AG04449 (cell line): ENCODE measurements around the gene CREB3L2.

Source experiments
- CTCF ChIA-PET: fragments of 350-600 bp; formaldehyde crosslinking; extraction: SDS; loops from one replicate; lab custom pipeline; 2021; ENCODE audit warnings: antibody characterized with exemption; lab: Yijun Ruan, JAX
- POLR2A ChIA-PET: fragments of 400-600, 350-600 bp; formaldehyde crosslinking; extraction: SDS; loops from one replicate; lab custom pipeline; 2020; ENCODE audit warnings: antibody characterized with exemption, inconsistent platforms; lab: Yijun Ruan, JAX
- DNase-seq: peaks from one replicate; pipeline ENCODE4 v3.0.0-alpha.2; 2010; ENCODE audit warnings: low read depth, low spot score
- H3K4me3 ChIP-seq: 2 replicates; pipeline ENCODE4 v1.5.1; 2011; ENCODE audit warnings: low read depth, mild to moderate bottlenecking, control low read depth, low read length
- TF ChIP-seq, protein P1 (sequence below): IDR thresholded peaks from one replicate; pipeline ENCODE4 v1.5.1; 2011; ENCODE audit warnings: mild to moderate bottlenecking, moderate library complexity, low read length, control low read depth, inconsistent platforms; ENCODE audit not compliant: insufficient read depth; ENCODE audit errors: missing control alignments

Gene CREB3L2

DNA sequence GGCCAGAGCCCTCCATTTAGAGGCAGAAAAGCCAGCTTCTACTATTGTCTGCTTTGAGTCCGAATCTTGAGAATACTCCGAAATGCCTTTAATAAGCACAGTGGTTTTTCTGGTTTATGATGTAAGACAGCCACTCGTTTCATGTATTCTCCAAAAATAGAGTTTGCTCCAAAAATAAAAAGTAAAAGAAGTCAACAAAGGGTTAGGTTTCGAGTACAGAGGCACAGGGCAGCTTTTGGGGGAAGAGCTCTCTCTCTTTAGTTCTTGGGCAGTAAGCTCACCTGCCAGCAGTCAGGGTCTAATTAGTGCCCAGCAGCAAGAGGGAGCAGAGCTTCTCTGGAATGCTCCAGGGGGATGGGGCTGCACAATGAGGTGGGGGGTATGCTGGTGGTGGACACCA, 20.2 kb downstream of the CREB3L2 start:
- POLR2A ChIA-PET: interaction anchor here (1.0 kb wide), 1 partner anchor 100 kb away, joined by 3 read pairs; no protein-coding TSS in a partner anchor
- CTCF ChIA-PET: interaction anchor here (1.0 to 6.2 kb wide), 3 partner anchors 8 to 22 kb away, joined by 5 to 38 read pairs (median 9); partner anchors contain the start of gene CREB3L2
- DNase-seq: no peak
- TF ChIP-seq, protein P1, sequence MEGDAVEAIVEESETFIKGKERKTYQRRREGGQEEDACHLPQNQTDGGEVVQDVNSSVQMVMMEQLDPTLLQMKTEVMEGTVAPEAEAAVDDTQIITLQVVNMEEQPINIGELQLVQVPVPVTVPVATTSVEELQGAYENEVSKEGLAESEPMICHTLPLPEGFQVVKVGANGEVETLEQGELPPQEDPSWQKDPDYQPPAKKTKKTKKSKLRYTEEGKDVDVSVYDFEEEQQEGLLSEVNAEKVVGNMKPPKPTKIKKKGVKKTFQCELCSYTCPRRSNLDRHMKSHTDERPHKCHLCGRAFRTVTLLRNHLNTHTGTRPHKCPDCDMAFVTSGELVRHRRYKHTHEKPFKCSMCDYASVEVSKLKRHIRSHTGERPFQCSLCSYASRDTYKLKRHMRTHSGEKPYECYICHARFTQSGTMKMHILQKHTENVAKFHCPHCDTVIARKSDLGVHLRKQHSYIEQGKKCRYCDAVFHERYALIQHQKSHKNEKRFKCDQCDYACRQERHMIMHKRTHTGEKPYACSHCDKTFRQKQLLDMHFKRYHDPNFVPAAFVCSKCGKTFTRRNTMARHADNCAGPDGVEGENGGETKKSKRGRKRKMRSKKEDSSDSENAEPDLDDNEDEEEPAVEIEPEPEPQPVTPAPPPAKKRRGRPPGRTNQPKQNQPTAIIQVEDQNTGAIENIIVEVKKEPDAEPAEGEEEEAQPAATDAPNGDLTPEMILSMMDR: no peak
- H3K4me3 ChIP-seq: no peak overlapping the region

DNA sequence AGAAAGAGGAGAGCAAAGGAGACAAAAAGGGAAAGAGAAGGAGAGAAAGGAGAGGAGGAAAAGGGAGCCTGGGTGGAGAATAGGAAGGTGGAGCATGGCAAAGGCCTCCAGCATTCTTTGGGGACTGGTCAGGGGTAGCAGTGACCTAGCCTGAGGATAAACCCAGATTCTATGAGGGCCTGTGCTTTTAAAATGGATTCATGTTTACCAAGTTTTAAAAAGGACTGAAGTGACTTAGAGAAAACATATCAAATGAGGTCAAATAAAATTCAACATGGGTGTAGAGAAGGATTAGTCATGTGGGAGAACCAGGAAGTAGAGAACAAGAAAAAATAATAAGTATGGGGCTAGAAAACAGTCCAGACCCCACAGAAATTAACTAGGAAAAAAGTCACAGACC, 20.7 kb downstream of the CREB3L2 start:
- DNase-seq: no peak
- no peak overlapping the region for H3K4me3 ChIP-seq
- TF ChIP-seq, protein P1: no peak
- ChIA-PET CTCF (interaction anchor here (2.1 to 6.2 kb wide), 2 partner anchors 8 to 22 kb away, joined by 9 to 38 read pairs; partner anchors contain the start of gene CREB3L2), POLR2A (interaction anchor here (1.0 kb wide), 1 partner anchor 99 kb away, joined by 3 read pairs; no protein-coding TSS in a partner anchor)

DNA sequence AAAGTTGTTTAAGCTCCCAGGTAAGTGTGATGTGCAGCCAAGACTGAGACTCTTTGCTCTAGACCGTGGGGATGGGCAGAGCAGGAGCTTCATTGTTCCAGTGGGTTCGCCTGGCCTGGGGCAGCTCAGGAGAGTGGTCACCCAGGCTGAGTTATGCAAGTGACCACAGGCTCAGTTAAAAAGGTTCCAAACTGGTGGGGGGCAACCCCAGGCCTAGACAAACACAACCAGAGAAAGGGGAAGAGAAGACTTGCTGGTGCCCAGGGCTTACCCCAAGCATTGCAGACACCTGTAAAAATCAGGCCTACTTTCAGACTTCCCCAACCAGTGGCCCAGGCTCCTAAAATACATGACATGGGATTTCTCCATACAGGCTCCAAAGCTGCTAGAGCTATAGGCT, 21.6 kb downstream of the CREB3L2 start:
- ChIA-PET CTCF (interaction anchor here (0.6 to 6.2 kb wide), 5 partner anchors 9 to 23 kb away, joined by 3 to 38 read pairs (median 3); partner anchors contain the start of gene CREB3L2), POLR2A (no interaction called here)
- H3K4me3 ChIP-seq: no peak overlapping the region
- no peak for DNase-seq
- TF ChIP-seq, protein P1: no peak

DNA sequence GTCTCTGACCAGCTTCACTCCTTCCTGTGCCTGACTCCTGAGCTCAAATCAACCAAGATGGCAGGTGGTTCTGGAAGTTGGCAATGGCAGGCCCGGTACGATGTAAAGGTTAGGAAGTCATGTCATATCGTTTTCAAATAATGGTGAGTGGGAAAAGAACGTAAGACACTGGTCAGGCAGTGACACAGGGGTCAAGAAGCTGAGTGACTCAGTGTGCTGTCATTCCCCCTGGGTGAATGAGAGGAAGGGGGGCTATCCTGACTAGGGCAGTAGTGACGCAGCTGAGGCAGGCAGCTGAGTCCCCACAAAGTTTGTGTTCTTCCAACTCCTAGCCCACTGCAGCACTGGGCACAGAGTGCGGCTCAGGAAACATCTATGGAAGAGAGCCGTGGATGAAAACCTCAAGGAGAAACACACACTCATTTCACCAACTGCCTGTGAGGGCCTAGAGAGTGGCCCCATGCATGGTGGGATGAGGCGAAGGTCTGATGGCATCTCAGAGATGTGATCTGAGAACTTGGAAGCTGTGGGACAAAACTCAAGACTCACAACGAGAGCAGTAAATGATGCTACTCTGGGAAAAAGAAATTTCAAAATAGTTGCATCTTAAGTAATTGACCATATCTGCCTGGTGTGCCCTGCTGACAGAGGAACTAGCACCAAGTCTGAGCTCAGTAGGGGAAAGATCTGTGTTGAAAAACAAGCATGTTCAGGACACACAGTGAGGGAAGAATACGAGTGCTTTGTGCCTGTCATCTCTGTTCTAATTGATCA, 23.2 kb downstream of the CREB3L2 start:
- no peak overlapping the region for H3K4me3 ChIP-seq
- TF ChIP-seq, protein P1: no peak
- CTCF ChIA-PET: interaction anchor here (1.2 to 6.2 kb wide), 5 partner anchors 8 to 49 kb away, joined by 3 to 38 read pairs (median 4); partner anchors contain the start of gene CREB3L2
- POLR2A ChIA-PET: interaction anchor here (0.6 to 1.6 kb wide), 10 partner anchors 9 to 251 kb away, joined by 3 to 10 read pairs (median 4); no protein-coding TSS in a partner anchor
- peak; percentile 84 for DNase-seq

DNA sequence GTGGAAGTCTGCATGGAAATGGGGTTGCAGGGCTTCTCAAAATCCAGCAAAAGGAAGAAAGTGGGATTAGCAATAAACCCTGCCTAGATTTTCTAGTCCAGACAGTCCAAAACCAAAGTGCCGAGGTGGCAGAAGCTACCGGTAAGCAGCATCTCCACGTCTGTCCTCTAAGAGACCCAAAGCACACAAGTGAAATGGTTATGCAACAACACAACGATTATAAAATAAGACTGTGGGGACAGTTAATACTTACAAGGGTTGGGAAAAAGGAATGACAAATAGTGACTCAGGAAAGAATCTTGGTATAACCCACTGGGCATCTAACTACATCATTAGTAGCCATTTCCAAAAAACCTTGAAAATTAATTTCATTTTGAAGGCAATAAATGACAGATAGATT, 24.7 kb downstream of the CREB3L2 start:
- CTCF ChIA-PET: interaction anchor here (2.7 to 6.2 kb wide), 2 partner anchors 10 to 26 kb away, joined by 8 to 38 read pairs; partner anchors contain the start of gene CREB3L2
- TF ChIP-seq, protein P1: no peak
- no peak overlapping the region for H3K4me3 ChIP-seq
- POLR2A ChIA-PET: no interaction called here
- DNase-seq: no peak

DNA sequence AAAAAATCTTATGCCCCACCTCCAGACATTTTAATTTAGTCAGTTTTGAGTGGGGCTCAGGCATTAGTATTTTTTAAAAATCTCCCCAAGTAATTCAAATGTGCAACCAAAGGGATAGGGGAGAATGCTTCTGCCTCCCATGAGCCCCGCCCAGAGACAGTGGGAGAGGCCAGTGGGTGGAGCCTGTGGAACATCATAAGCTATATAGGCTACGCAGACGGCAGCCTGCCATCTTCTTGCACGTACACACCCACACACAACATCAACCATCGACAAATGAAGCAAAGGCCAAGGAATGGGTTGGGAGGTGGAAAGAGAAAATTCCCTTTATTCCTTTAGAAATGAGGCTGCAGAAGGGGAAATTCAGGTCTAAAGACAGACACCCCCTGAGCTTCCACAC, 25.2 kb downstream of the CREB3L2 start:
- ChIA-PET POLR2A (no interaction called here), CTCF (interaction anchor here (2.7 to 6.2 kb wide), 2 partner anchors 9 to 26 kb away, joined by 8 to 38 read pairs; partner anchors contain the start of gene CREB3L2)
- no peak overlapping the region for H3K4me3 ChIP-seq
- no peak for DNase-seq
- TF ChIP-seq, protein P1: no peak
